ENCODE data around the gene MSLN. TPM values are rescaled to one million over a fixed set of nuclear protein-coding genes. Genes with fewer than 3 reads are reported as not detected.
A peak's percentile ranks its signal among the peaks of the same experiment; 100 is the strongest.

The MSLN gene
- total and polyA plus RNA-seq, 9 of the 15 experiments (the other 6 are each of a cell fraction or from before 2014, with no cell fraction given), result not detected

GRCh38 chr16:720990-721764, 39.4 kb upstream of the MSLN start, which contains the start of gene ANTKMT (continued):
- TF ChIP-seq ZBTB11 (CRISPR knock-in tag; IDR thresholded peaks at IDR 0.05), result peak; percentile 93 to 99 (median 98)
- peak; percentile 87 for TF ChIP-seq E4F1 (CRISPR knock-in tag; IDR thresholded peaks at IDR 0.05; ENCODE audit: borderline replicate concordance)
- peak; percentile 88 for TF ChIP-seq CCNT2 (IDR thresholded peaks at IDR 0.05; ENCODE audit: borderline replicate concordance, extremely low read depth, insufficient read length, low read depth, low read length)
- TF ChIP-seq ETS2 (tag; IDR thresholded peaks at IDR 0.05; ENCODE audit: borderline replicate concordance, poor library complexity, severe bottlenecking), result peak; percentile 71
- TF ChIP-seq ZNF395 (CRISPR knock-in tag; IDR thresholded peaks at IDR 0.05), result 0 out of 2 replicates have a peak, but pooled peaks have one; percentile 49
- TF ChIP-seq POLR2A (conservative IDR thresholded peaks at IDR 0.05), result peak; percentile 76
- TF ChIP-seq SRSF7 (optimal IDR thresholded peaks at IDR 0.05; ENCODE audit: low read depth, low read length), result no peak
